Panc1 (cell line): ENCODE results near the gene NUDT15.

Experiments
- POLR2AphosphoS5 ChIP-seq: IDR thresholded peaks from 2 replicates; pipeline ENCODE4 v1.6.1; 2012; ENCODE audit warnings: mild to moderate bottlenecking, low read depth, low read length, moderate library complexity
- REST ChIP-seq, 2 experiments: IDR thresholded peaks; 2 replicates each; pipeline ENCODE4 v1.6.1; 2011 to 2012; ENCODE audit warnings: low read depth in 2 of 2, control low read depth in 1 of 2, low read length in 1 of 2, mild to moderate bottlenecking in 1 of 2, moderate library complexity in 1 of 2; ENCODE audit not compliant: insufficient read depth in 1 of 2
- SIN3A ChIP-seq: IDR thresholded peaks from 2 replicates; pipeline ENCODE4 v1.6.1; 2012; ENCODE audit warnings: low read depth, mild to moderate bottlenecking, low read length, moderate library complexity, borderline replicate concordance; ENCODE audit not compliant: insufficient read depth
- TCF7L2 ChIP-seq: IDR thresholded peaks from 2 replicates; pipeline ENCODE4 v1.6.1; 2011; ENCODE audit warnings: mild to moderate bottlenecking, low read depth, low read length, inconsistent platforms
- TF ChIP-seq, protein P1 (sequence below): fragments of 450-650 bp; IDR thresholded peaks from 2 replicates; pipeline ENCODE4 v1.5.1; 2017; ENCODE audit warnings: mild to moderate bottlenecking

DNA sequence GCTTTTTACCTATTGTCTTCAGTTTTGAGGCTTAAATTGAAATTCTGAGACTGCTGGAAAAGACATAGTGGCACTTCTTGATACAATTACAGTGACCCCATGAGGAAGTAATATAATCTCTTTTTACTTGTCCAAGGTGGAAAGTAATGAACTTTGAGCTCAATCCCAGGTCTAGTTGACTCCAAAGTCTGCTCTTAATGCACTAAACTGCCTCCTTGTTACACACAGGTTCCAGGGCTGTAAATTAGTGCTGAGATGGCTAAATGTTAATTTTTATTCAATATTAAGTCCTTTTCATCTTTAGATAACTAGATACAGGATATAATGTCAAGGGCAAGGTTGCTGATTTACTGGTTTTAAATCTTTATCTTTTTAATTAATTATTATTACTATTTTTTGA lies 2.5 kb downstream of the NUDT15 start:
- no peak for TF ChIP-seq POLR2AphosphoS5
- TF ChIP-seq, protein P1, sequence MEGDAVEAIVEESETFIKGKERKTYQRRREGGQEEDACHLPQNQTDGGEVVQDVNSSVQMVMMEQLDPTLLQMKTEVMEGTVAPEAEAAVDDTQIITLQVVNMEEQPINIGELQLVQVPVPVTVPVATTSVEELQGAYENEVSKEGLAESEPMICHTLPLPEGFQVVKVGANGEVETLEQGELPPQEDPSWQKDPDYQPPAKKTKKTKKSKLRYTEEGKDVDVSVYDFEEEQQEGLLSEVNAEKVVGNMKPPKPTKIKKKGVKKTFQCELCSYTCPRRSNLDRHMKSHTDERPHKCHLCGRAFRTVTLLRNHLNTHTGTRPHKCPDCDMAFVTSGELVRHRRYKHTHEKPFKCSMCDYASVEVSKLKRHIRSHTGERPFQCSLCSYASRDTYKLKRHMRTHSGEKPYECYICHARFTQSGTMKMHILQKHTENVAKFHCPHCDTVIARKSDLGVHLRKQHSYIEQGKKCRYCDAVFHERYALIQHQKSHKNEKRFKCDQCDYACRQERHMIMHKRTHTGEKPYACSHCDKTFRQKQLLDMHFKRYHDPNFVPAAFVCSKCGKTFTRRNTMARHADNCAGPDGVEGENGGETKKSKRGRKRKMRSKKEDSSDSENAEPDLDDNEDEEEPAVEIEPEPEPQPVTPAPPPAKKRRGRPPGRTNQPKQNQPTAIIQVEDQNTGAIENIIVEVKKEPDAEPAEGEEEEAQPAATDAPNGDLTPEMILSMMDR: no peak
- TF ChIP-seq SIN3A: no peak
- no peak for TF ChIP-seq TCF7L2
- TF ChIP-seq REST (IDR thresholded peaks at IDR 0.05; ENCODE audit: insufficient read depth in 1 of 2, low read depth in 2 of 2, low read length in 1 of 2): no peak
